ENCODE measurements around the gene SLC36A1. TPM values are rescaled to one million over a fixed set of nuclear protein-coding genes. Genes with fewer than 3 reads are reported as not detected.

Gene SLC36A1
- total RNA-seq = 11.1 and 12.1 TPM in 2 replicates

GRCh38 chr5:151447174-151448037, at the start of gene SLC36A1:
Gene SLC36A1, plus strand, starts transcription at chr5:151447603. Its CDS starts 11,190 bp downstream, at chr5:151458793.

Small RNA genes lying within 50 kb of the gene (small RNA-seq; reads per million reads assigned to genes)
- gene MIR6499 = not detected
- not detected for gene RNA5SP197

Other genes with a start within 250 kb of the SLC36A1 start
- 5.1 and 6.2 TPM in 2 replicates for gene CCDC69, start 223.5 kb upstream of the SLC36A1 start, total RNA-seq
- gene GM2A, start 194.4 kb upstream of the SLC36A1 start, total RNA-seq = 25.2 and 29.0 TPM in 2 replicates
- not detected in 2 replicates for gene SLC36A3, start 143.8 kb upstream of the SLC36A1 start, total RNA-seq
- gene SLC36A2, start 100.0 kb upstream of the SLC36A1 start, total RNA-seq = not detected in 2 replicates
- under 0.01 TPM in 2 replicates for gene FAT2, start 143.7 kb downstream of the SLC36A1 start, total RNA-seq
- 755 and 817 TPM in 2 replicates for gene SPARC, start 239.3 kb downstream of the SLC36A1 start, total RNA-seq

Data from subcutaneous preadipocyte (primary cell).